NK-92 (cell line): Measurements from ENCODE around the gene ARVCF.

Source experiments
- DNase-seq: peaks from one replicate; lab custom pipeline; 2025; ENCODE audit not compliant: unreplicated experiment; lab: John Stamatoyannopoulos, UW

The ARVCF gene

GRCh38 chr22:20002128-20002527 lies 14.5 kb downstream of the ARVCF start:
- DNase-seq, result no peak

DNA sequence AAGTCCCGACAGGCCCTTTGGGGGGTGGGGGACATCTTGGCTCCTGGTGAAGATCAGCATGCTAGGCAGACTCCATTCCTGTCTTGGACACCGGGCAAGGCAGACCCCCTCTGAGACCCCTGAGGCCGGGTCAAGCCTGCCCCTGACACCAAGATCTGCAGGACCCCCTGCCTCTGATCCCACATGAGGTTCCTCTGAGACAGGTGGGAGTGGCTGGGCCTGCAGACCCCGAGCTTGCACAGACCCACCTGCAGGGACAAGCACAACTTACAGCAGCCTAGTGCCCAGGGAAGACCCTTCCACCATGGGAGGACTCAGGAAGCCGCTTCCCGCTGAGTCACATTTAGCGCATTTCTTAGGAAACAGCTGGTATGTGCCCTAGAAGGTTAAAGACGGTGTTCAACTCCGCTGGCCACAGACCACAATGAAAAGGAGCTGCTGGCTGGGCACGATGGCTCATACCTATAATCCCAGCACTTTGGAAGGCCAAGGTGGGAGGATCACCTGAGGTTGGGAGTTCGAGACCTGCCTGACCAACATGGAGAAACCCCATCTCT lies 15.5 kb downstream of the ARVCF start:
- no peak for DNase-seq

DNA sequence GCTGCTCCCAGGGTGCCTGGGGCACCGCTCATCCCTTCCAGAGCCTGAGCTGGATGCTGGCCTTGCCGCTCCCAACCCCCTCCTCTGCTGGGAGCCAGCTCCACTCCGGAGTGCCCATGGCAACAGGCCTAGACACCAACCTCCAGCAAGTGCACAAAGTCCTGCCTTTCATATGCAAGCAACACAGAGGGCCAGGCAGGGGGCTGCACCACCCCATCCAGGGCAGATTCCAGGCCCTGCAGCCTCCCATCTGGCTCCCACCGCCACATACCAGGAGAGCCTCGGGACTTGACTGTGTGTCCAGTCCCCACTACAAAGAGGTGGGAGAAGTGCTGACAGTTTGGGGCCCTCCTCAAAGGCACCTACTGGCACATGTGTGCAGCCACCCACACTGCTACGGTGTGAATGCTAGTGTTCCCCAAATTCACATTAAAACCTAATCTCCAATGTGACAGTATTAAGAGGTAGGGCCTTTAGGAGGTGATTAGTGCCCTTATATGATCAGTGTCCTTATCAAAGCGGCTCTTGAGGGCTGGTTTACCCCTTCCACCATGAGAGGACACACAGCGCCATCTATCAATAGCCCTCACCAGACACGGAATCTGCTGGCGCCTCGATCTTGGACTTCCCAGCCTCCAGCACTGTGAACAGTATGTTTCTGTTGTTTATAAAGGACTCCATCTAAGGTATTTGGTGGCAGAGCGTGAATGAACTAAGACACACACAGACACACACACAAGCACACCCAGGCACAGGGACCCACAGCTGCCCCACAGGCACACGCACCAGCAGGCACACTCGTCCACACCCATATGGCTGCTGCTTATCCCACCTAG lies 16.2 kb downstream of the ARVCF start:
- DNase-seq, result no peak

- no peak for DNase-seq
Observed at GRCh38 chr22:19998991-19999820, 17.4 kb downstream of the ARVCF start.

DNA sequence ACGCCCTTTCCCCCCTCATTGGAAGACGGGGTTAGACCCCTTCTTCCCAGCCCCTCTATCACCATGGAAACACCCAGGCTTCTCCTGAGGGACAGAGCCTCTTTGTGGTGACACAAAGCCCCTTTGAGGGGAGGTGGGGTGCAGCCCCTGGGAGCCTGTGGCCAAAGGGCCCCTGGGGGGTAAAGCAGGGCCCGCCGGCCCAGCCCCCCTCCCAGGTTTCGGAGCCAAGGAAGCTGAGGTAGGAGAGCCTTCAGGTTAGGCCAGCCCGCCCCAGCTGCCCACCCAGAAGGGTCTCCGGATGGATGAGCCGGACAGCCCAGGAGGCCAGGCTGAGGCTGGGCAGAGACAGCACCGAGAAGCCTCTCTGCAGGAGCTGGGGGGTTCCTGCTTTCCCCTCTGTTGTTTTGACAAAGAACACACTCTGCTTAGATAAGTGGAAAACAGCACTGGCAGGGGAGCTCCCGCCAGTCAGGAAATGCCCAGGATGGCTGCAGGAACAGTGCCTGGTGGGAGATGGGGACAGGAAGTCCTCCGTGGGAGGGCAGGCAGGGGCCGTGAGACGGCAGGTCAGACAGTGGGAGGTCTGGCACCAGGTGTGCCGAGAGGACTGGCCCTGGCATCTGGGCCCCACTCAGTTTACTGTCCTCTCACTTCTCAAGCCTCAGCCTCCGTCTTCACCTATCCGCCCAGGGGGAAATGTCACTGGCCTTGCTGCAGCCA lies 18.2 kb downstream of the ARVCF start:
- no peak for DNase-seq

DNA sequence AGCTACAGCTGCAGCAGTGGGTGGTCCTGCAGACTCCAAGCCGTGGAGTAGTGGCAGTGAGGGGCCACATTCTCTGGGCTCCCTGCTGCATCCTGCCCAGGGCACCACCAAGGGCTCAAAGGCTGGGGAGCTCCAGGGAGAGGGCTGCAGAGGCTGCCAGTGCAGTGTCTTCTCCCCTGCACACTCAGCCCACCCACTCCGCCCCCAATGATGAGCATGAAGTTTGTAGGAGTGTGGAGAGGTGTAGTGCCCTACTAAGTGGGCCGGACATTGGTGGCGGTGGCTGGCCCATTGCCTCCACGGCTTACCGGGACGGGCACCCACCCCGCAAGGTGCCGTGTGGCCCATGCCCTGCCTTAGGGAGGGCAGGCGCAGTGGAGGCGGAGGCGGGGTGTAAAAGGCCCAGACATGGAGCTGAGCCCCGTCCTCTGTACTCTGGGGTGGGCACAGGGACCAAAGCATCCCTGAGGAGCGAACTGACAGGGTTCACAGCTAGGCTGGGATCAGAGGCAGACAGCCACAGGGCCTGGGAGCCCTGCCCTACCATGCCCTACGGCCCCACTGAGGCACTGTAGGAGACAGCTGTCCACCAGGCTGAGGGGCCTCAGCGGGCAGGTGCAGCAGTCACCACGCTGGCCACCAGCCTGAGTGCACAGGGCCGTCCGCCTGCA lies 18.9 kb downstream of the ARVCF start:
- DNase-seq, result no peak

DNA sequence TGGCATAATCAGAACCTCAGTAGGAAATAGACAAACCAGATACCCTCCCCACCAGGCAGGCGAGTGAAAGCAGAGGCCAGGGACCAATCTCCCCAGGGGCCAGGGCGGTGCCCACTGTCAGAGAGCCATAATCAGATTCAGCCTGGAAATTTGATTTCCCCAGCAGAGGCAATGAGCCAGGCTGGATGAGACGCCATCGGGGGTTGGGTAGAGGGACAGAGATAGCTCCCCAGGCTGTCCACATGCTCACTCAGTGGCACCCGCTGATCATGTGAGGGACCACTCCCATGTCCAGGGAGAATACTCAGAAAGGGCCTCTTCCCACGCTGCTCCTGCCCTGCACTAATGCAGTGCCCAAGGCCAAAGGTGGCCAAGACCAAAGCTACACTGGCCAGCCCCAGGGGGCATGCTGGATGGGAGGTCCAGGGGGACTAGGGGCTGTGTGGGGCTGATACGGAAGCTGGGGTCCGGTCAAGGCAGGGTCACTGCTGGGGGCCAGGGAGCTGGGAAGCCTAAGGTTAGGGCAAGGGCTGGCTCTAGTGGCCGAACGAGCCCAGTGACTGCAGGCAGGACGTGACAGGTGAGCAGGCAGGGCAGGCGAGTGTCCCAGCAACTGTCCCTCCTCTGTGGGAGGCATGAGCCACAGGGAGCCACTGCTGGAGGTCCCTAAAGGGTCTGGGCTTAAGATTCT lies 19.8 kb downstream of the ARVCF start:
- no peak for DNase-seq

DNA sequence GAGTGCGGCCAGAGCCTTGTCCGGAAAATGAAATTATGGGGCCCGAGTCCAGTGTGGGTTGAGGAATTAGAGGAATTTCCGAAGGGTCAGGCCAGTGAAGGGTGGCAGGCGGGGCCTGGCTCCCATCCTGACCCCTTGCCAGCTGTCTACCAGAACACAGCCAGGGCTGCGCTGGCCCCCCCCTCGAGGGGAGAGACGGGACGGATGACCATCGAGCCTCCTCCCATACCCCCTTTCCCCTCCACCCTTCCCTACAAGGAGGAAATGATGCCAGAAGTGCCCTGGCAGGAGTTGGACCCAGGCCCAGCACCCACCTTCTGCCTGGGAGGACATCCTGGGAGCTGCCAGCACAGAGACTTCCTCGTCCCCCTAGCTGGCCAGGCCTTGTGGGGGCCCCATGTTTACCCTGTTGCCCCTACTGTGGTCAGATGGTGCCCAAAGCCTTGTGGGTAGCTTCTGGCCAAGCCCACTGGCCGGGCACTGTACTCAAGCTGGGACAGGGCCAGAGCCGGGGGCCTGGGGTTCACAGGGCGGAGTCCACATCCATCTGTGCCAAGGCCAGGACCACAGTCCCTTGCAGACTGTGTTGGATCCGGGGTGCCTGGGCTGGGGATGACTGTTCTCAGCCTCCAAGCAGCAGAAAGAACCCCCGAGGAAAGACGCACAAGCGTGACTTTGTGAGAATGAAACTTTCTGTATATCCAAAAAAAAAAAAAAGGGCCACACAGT lies 20.8 kb downstream of the ARVCF start:
- no peak for DNase-seq

- DNase-seq, result no peak
Observed at GRCh38 chr22:19994851-19995610, 21.6 kb downstream of the ARVCF start.

DNA sequence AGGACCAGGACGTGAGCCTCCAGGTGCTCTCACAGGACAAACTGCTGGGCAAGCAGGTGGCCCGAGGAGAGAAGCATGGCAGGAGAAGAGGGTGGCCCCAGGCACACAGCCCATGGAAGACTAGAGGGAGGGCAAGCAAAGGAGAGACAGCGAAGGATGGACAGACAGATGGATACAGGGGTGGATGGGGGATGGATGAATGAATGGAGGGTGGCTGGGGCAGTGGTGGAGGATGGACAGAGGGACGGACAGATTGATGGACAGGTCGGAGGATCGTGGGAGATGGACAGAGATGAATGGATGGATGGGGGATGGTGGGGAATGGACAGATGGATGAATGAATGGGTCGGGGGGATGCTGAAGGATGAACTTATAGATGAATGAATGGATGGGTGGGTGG lies 22.7 kb downstream of the ARVCF start:
- DNase-seq, result no peak

GRCh38 chr22:19992921-19993355 lies 23.7 kb downstream of the ARVCF start:
- DNase-seq, result no peak

DNA sequence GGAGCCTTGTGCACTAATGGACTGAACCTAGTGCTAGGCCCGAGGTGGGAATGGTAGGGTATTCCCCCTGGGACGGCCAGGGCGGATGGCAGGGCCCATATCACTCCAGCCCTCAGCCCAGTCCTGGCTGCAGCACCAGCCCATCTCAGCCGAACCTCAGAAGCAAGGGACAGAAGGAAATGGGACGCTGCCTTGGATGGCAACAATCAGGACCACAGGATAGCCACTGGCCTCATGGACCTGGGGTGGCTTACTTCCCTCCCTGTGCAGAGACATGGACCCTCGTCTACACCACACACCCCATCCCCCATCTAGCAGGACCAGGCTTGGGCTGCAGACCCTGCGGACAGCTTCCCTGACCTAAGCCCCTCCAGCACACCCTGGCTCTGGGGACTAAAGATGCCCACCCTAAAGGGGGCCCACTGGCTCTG lies 24.1 kb downstream of the ARVCF start:
- DNase-seq, result no peak

GRCh38 chr22:19991645-19992451 lies 24.8 kb downstream of the ARVCF start:
- DNase-seq, result no peak

GRCh38 chr22:19991395-19991644 lies 25.3 kb downstream of the ARVCF start:
- no peak for DNase-seq

GRCh38 chr22:19990609-19991394 lies 25.8 kb downstream of the ARVCF start:
- DNase-seq, result no peak

DNA sequence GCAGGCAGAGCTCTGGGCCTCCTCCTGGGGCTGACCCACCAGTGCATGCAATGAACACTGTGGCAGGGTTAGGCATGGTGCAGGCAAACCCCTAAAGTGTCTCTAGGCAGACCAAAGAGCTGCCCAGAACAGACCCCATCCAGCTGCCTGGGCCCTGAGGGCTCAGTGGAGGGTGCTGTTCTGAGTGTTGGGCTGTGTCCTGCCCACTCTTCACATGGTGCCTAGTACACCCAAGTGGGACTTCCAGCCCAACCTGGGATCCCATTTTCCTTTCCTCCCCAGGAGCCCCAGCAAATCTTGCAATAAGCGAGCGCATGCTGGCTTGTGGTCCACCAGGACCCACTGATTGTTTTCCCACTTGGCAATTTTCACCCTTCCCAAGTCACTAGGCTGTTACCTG lies 26.4 kb downstream of the ARVCF start:
- DNase-seq, result no peak

DNA sequence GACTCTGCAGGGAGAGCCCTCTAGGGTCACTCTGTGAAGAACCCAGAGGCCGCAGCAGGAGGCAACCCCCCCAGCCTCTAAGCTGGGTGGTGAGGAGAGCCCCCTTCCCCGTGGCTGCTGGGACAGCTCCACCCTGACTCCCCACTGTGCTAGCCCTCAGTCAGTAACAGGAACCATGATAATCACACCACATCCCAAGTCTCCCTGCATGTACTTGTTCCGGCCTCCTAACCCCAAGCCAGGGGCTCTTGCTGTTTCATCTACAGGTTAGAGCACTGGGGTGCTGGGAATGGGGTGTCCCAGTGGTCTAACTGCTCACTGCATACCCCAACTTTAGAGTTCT lies 26.9 kb downstream of the ARVCF start:
- no peak for DNase-seq
